RKO (cell line): ENCODE data around the gene MFSD6.

Source experiments
- DNase-seq: peaks from one replicate; pipeline ENCODE4 v3.0.0-alpha.2; 2016; ENCODE audit warnings: low spot score

The MFSD6 gene

GRCh38 chr2:190440113-190440512 lies 32.0 kb downstream of the MFSD6 start:
- no peak for DNase-seq

- DNase-seq = no peak
These were observed 33.4 kb downstream of the MFSD6 start for GRCh38 chr2:190441564-190441963.

- DNase-seq = no peak
These were observed 34.9 kb downstream of the MFSD6 start for GRCh38 chr2:190443055-190443454.

- DNase-seq = no peak
These were observed 35.8 kb downstream of the MFSD6 start for GRCh38 chr2:190443778-190444481.

- DNase-seq = no peak
These were observed 36.8 kb downstream of the MFSD6 start for GRCh38 chr2:190444976-190445375.

- DNase-seq = no peak
These were observed 38.0 kb downstream of the MFSD6 start for GRCh38 chr2:190446193-190446592.

- no peak for DNase-seq
These were observed 38.8 kb downstream of the MFSD6 start for GRCh38 chr2:190446750-190447516.

- DNase-seq = no peak
These were observed 39.6 kb downstream of the MFSD6 start for GRCh38 chr2:190447766-190448165.

- DNase-seq = no peak
These were observed 41.8 kb downstream of the MFSD6 start for GRCh38 chr2:190449925-190450324.

- DNase-seq = no peak
These were observed 42.2 kb downstream of the MFSD6 start for GRCh38 chr2:190450363-190450762.

- DNase-seq = peak; percentile 38
These were observed 43.5 kb downstream of the MFSD6 start for GRCh38 chr2:190451561-190452176.

- DNase-seq = no peak
These were observed 44.3 kb downstream of the MFSD6 start for GRCh38 chr2:190452433-190452832.

GRCh38 chr2:190454795-190455194 lies 46.6 kb downstream of the MFSD6 start:
- no peak for DNase-seq

- no peak for DNase-seq
These were observed 47.4 kb downstream of the MFSD6 start for GRCh38 chr2:190455358-190456095.

- DNase-seq = no peak
These were observed 48.7 kb downstream of the MFSD6 start for GRCh38 chr2:190456833-190457232.

- no peak for DNase-seq
These were observed 49.1 kb downstream of the MFSD6 start for GRCh38 chr2:190457256-190457655.

- no peak for DNase-seq
These were observed 50.4 kb downstream of the MFSD6 start for GRCh38 chr2:190458352-190459107.

GRCh38 chr2:190459881-190460280 lies 51.7 kb downstream of the MFSD6 start:
- no peak for DNase-seq

GRCh38 chr2:190460487-190460886 lies 52.3 kb downstream of the MFSD6 start:
- no peak for DNase-seq

GRCh38 chr2:190462181-190462580 lies 54.0 kb downstream of the MFSD6 start:
- DNase-seq = no peak

GRCh38 chr2:190462611-190463010 lies 54.5 kb downstream of the MFSD6 start:
- DNase-seq = no peak

- no peak for DNase-seq
These were observed 56.9 kb downstream of the MFSD6 start for GRCh38 chr2:190465060-190465459.
